HEK293 (cell line): ENCODE data around the gene SAMD4A.

Source experiments
- CTCF ChIA-PET: fragments of 350-600 bp; formaldehyde crosslinking; extraction: SDS; loops from one replicate; lab custom pipeline; 2021; ENCODE audit warnings: antibody characterized with exemption; lab: Yijun Ruan, JAX
- POLR2A ChIA-PET: fragments of 300-600 bp; formaldehyde crosslinking; extraction: SDS; loops from one replicate; lab custom pipeline; 2020; ENCODE audit warnings: antibody characterized with exemption, inconsistent platforms; lab: Yijun Ruan, JAX
- H3K27ac ChIP-seq: fragments of 200-500 bp; sonication (Bioruptor generic); 2 replicates; pipeline ENCODE4 v1.5.1; 2014; ENCODE audit warnings: low read depth, low read length, control low read depth, inconsistent platforms; ENCODE audit errors: extremely low read depth
- H3K36me3 ChIP-seq, 2 experiments: fragments of 200-500 bp in 1 of 2; sonication (Bioruptor generic) in 1 of 2; 1 replicate in 1 of 2; 2 replicates in 1 of 2; pipeline ENCODE4 v1.5.1; 2014 to 2017; ENCODE audit warnings: inconsistent platforms in 2 of 2, low read length in 2 of 2; ENCODE audit not compliant: control insufficient read depth in 2 of 2, insufficient read depth in 1 of 2
- H3K4me1 ChIP-seq: fragments of 200-500 bp; sonication (Bioruptor generic); 2 replicates; pipeline ENCODE4 v1.5.1; 2014; ENCODE audit warnings: mild to moderate bottlenecking, low read length, inconsistent platforms; ENCODE audit not compliant: control insufficient read depth, insufficient read depth
- H3K4me3 ChIP-seq: 2 replicates; pipeline ENCODE4 v1.5.1; 2011; ENCODE audit warnings: low read depth, mild to moderate bottlenecking, control low read depth, low read length, moderate library complexity
- H3K9me3 ChIP-seq: fragments of 200-500 bp; sonication (Bioruptor generic); 2 replicates; pipeline ENCODE4 v1.5.1; 2014; ENCODE audit warnings: low read depth, low read length, inconsistent platforms; ENCODE audit not compliant: control insufficient read depth, insufficient read depth
- EGR2 ChIP-seq: fragments of 450-650 bp; formaldehyde crosslinking; IDR thresholded peaks from 2 replicates; pipeline ENCODE4 v1.5.1; 2016; ENCODE audit warnings: low read depth, missing biosample characterization, missing genetic modification characterization
- GLI2 ChIP-seq: fragments of 450-650 bp; formaldehyde crosslinking; IDR thresholded peaks from 2 replicates; pipeline ENCODE4; 2017; ENCODE audit warnings: missing biosample characterization, missing genetic modification characterization, low read depth, borderline replicate concordance
- GLIS2 ChIP-seq: fragments of 450-650 bp; formaldehyde crosslinking; IDR thresholded peaks from 2 replicates; pipeline ENCODE4 v1.5.1; 2016; ENCODE audit warnings: missing biosample characterization, missing genetic modification characterization
- IKZF3 ChIP-seq: fragments of 450-650 bp; IDR thresholded peaks from 2 replicates; pipeline ENCODE4 v1.5.0; 2018; ENCODE audit warnings: missing biosample characterization, mild to moderate bottlenecking, missing genetic modification characterization, moderate library complexity
- KLF8 ChIP-seq: fragments of 450-650 bp; formaldehyde crosslinking; IDR thresholded peaks from 2 replicates; pipeline ENCODE4 v1.5.1; 2016; ENCODE audit warnings: missing biosample characterization, missing genetic modification characterization
- PBX3 ChIP-seq: sonication (generic); formaldehyde crosslinking; IDR thresholded peaks from 2 replicates; pipeline ENCODE4 v1.8.1; 2022; ENCODE audit warnings: mild to moderate bottlenecking, moderate library complexity, missing genetic modification reagents
- ZBTB1 ChIP-seq: fragments of 450-650 bp; formaldehyde crosslinking; IDR thresholded peaks from 2 replicates; pipeline ENCODE4 v1.5.1; 2016; ENCODE audit warnings: missing biosample characterization, missing genetic modification characterization
- ZFP69B ChIP-seq: fragments of 450-650 bp; formaldehyde crosslinking; IDR thresholded peaks from 2 replicates; pipeline ENCODE4 v1.5.1; 2016; ENCODE audit warnings: missing biosample characterization, missing genetic modification characterization
- ZNF146 ChIP-seq: fragments of 450-650 bp; formaldehyde crosslinking; IDR thresholded peaks from 2 replicates; pipeline ENCODE4 v1.5.1; 2016; ENCODE audit warnings: missing biosample characterization, missing genetic modification characterization
- ZNF184 ChIP-seq: fragments of 450-650 bp; IDR thresholded peaks from 2 replicates; pipeline ENCODE4 v1.5.1; 2018; ENCODE audit warnings: missing biosample characterization, mild to moderate bottlenecking, missing genetic modification characterization
- ZNF280C ChIP-seq: fragments of 450-650 bp; formaldehyde crosslinking; IDR thresholded peaks from 2 replicates; pipeline ENCODE4 v1.5.1; 2016; ENCODE audit warnings: missing biosample characterization, missing genetic modification characterization
- ZNF311 ChIP-seq: fragments of 450-650 bp; formaldehyde crosslinking; IDR thresholded peaks from 2 replicates; pipeline ENCODE4 v1.5.1; 2017; ENCODE audit warnings: missing biosample characterization, missing genetic modification characterization, borderline replicate concordance
- ZNF341 ChIP-seq: fragments of 450-650 bp; formaldehyde crosslinking; IDR thresholded peaks from 2 replicates; pipeline ENCODE4; 2016; ENCODE audit warnings: low read depth, missing biosample characterization, missing genetic modification characterization
- ZNF366 ChIP-seq: fragments of 450-650 bp; formaldehyde crosslinking; conservative IDR thresholded peaks from 2 replicates; pipeline ENCODE4 v1.5.1; 2016; ENCODE audit warnings: missing biosample characterization, missing genetic modification characterization
- ZNF544 ChIP-seq: fragments of 450-650 bp; formaldehyde crosslinking; IDR thresholded peaks from 2 replicates; pipeline ENCODE4 v1.5.0; 2017; ENCODE audit warnings: missing biosample characterization, missing genetic modification characterization
- ZNF677 ChIP-seq: fragments of 450-650 bp; IDR thresholded peaks from 2 replicates; pipeline ENCODE4 v1.5.0; 2018; ENCODE audit warnings: missing biosample characterization, mild to moderate bottlenecking, missing genetic modification characterization, moderate library complexity
- ZNF701 ChIP-seq: fragments of 450-650 bp; formaldehyde crosslinking; IDR thresholded peaks from 2 replicates; pipeline ENCODE4 v1.5.1; 2016; ENCODE audit warnings: missing biosample characterization, missing genetic modification characterization
- ZSCAN23 ChIP-seq: fragments of 450-650 bp; formaldehyde crosslinking; IDR thresholded peaks from 2 replicates; pipeline ENCODE4 v1.5.1; 2016; ENCODE audit warnings: missing biosample characterization, missing genetic modification characterization
- TF ChIP-seq, protein P1 (sequence below): fragments of 450-650 bp; formaldehyde crosslinking; IDR thresholded peaks from 2 replicates; pipeline ENCODE4 v1.5.1; 2016; ENCODE audit warnings: missing biosample characterization, missing genetic modification characterization
- TF ChIP-seq, protein P2 (sequence below): fragments of 450-650 bp; formaldehyde crosslinking; IDR thresholded peaks from 2 replicates; pipeline ENCODE4 v1.5.1; 2016; ENCODE audit warnings: missing biosample characterization, missing genetic modification characterization

The SAMD4A gene

GRCh38 chr14:54547583-54547982 is 19.3 kb upstream of the SAMD4A start:
- TF ChIP-seq PBX3 (CRISPR knock-in tag) (no peak), ZNF366 (no peak)
- Histone ChIP-seq H3K36me3 (no peaks in the 10 kb centered on the region), H3K27ac (no peak overlapping the region), H3K4me3 (no peak overlapping the region), H3K9me3 (no peaks in the 10 kb centered on the region), H3K4me1 (no peaks in the 10 kb centered on the region)
- CTCF ChIA-PET = interaction anchor here (0.7 to 2.5 kb wide), 2 partner anchors 16 to 71 kb away, joined by 4 to 8 read pairs; no protein-coding TSS in a partner anchor
- POLR2A ChIA-PET = no interaction called here

DNA sequence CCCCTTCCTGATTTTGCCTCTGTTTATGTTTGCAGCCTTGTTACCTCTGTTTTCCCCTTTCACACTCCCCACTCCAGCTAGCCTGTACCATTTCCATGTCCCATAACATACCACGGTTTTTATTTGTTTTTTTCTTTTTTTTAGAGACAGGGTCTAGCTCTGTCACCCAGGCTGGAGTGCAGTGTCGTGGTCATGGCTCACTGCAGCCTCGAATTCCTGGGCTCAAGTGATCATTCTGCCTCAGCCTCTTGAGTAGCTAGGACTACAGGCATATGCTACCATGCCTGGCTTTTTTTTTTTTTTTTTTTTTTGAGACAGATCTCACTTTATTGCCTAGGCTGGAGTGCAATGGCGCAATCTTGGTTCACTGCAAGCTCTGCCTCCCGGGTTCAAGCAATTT is 18.4 kb upstream of the SAMD4A start:
- H3K36me3 ChIP-seq = no peaks in the 10 kb centered on the region; a peak in 1 of 3 replicates
- POLR2A ChIA-PET = interaction anchor here (0.6 kb wide), 1 partner anchor 277 kb away, joined by 4 read pairs; no protein-coding TSS in a partner anchor
- CTCF ChIA-PET = interaction anchor here (0.7 to 2.5 kb wide), 3 partner anchors 15 to 70 kb away, joined by 3 to 8 read pairs (median 4); no protein-coding TSS in a partner anchor
- H3K9me3 ChIP-seq = no peaks in the 10 kb centered on the region
- TF ChIP-seq ZNF701 (tag by site-specific recombination) (no peak), ZNF280C (no peak), ZNF311 (no peak), ZNF341 (tag by site-specific recombination) (no peak), ZSCAN23 (tag by site-specific recombination) (no peak), ZFP69B (tag by site-specific recombination) (no peak), GLI2 (tag by site-specific recombination) (no peak), EGR2 (tag by site-specific recombination) (no peak), ZNF677 (tag by site-specific recombination) (no peak), KLF8 (tag by site-specific recombination) (no peak), ZNF184 (tag by site-specific recombination) (no peak), IKZF3 (no peak), ZBTB1 (no peak), ZNF366 (no peak), ZNF146 (tag by site-specific recombination) (no peak), ZNF544 (tag by site-specific recombination) (no peak)
- TF ChIP-seq, protein P1, sequence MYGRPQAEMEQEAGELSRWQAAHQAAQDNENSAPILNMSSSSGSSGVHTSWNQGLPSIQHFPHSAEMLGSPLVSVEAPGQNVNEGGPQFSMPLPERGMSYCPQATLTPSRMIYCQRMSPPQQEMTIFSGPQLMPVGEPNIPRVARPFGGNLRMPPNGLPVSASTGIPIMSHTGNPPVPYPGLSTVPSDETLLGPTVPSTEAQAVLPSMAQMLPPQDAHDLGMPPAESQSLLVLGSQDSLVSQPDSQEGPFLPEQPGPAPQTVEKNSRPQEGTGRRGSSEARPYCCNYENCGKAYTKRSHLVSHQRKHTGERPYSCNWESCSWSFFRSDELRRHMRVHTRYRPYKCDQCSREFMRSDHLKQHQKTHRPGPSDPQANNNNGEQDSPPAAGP = no peak
- TF ChIP-seq, all 188 proteins: peak for 0
- no peaks in the 10 kb centered on the region for H3K4me1 ChIP-seq
- no peak overlapping the region for H3K27ac ChIP-seq
- no peak overlapping the region for H3K4me3 ChIP-seq

DNA sequence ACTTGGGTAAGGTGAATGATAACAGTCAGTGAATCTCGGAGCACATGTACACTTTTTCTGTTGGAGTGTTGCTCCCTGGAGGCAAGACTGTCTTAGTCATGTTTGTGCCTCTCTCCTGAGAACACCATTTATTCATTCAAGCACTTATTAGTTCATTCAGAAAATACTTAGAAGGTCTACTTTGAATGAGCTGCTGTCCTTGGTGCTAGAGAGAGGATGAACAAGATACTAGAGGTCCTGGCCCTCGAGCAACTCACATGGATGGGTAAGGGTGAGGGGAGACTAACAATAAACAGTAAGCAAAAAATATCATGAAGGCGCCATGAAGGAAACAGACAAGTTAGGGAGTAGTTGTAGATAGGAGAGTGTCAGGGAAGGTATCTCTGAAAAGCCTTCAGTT is 17.1 kb upstream of the SAMD4A start:
- no peaks in the 10 kb centered on the region for H3K9me3 ChIP-seq
- H3K27ac ChIP-seq = no peak overlapping the region
- ChIA-PET POLR2A (no interaction called here), CTCF (interaction anchor here (2.0 to 2.5 kb wide), 2 partner anchors 14 to 224 kb away, joined by 6 to 8 read pairs; no protein-coding TSS in a partner anchor)
- no peak overlapping the region for H3K4me3 ChIP-seq
- H3K4me1 ChIP-seq = no peaks in the 10 kb centered on the region
- no peak for TF ChIP-seq GLIS2 (tag by site-specific recombination)
- TF ChIP-seq, protein P2, sequence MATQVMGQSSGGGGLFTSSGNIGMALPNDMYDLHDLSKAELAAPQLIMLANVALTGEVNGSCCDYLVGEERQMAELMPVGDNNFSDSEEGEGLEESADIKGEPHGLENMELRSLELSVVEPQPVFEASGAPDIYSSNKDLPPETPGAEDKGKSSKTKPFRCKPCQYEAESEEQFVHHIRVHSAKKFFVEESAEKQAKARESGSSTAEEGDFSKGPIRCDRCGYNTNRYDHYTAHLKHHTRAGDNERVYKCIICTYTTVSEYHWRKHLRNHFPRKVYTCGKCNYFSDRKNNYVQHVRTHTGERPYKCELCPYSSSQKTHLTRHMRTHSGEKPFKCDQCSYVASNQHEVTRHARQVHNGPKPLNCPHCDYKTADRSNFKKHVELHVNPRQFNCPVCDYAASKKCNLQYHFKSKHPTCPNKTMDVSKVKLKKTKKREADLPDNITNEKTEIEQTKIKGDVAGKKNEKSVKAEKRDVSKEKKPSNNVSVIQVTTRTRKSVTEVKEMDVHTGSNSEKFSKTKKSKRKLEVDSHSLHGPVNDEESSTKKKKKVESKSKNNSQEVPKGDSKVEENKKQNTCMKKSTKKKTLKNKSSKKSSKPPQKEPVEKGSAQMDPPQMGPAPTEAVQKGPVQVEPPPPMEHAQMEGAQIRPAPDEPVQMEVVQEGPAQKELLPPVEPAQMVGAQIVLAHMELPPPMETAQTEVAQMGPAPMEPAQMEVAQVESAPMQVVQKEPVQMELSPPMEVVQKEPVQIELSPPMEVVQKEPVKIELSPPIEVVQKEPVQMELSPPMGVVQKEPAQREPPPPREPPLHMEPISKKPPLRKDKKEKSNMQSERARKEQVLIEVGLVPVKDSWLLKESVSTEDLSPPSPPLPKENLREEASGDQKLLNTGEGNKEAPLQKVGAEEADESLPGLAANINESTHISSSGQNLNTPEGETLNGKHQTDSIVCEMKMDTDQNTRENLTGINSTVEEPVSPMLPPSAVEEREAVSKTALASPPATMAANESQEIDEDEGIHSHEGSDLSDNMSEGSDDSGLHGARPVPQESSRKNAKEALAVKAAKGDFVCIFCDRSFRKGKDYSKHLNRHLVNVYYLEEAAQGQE (tag by site-specific recombination) = peak; percentile 92
- no peaks in the 10 kb centered on the region; a peak in 1 of 3 replicates for H3K36me3 ChIP-seq
